Measurements from ENCODE around the gene MACROH2A2.

The MACROH2A2 gene

DNA sequence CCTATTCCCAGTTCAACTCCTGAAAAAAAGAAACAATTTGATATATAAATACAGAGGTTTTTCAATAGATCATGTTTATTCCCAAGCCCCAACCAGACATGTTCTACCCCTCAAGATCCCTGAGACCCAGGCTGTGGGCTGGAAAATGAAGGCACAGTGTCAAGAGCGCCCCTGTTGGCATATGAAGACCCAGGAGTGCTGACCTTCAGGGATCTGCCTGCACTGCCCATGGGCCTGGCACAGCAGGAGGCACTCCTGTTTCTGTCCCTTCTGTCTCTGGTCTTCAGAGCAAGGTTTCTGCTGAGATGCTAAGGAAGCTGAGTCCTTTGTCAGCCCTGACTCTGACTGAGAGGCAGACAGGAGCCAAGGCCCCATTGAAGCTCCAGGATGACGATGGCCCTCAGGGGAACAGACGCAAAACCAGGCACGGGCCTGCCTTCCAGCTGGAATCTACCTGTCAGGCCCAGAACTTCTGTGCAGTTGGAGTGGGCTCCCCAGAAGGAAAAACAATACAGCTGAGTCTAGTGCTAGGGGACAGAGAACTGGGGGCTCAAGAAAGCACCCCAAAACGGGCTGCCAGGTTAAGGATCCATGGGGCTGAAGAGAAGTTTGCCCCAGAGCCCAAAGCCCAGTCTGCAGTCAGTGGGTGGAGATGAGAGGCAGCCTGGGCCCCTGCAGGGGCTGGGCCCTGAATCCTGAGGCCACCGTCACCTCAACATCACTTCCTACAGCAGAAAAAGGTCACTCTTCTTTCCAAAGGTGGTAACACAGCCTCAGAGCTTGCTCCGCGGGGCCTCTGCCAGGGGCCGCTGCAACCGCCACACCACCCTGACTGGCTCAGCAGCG, 86.7 kb downstream of the MACROH2A2 start:
- Histone ChIP-seq H3K27ac (ENCODE audit: low read depth, low read length) (no peak overlapping the region), H3K79me2 (ENCODE audit: control insufficient read depth, insufficient read depth, low read length, unreplicated experiment) (peaks cover 2% of the 10 kb centered on the region), H3K27me3 (ENCODE audit: insufficient read depth, low read length) (no peaks in the 10 kb centered on the region), H3K4me1 (ENCODE audit: control insufficient read depth, insufficient read depth, low read length, unreplicated experiment) (peaks cover under 1% of the 10 kb centered on the region), H3K4me3 (ENCODE audit: low read depth, low read length) (no peak overlapping the region), H2AFZ (ENCODE audit: low read length, unreplicated experiment) (no peak overlapping the region), H3K36me3 (ENCODE audit: insufficient read depth, low read length) (no peaks in the 10 kb centered on the region)

DNA sequence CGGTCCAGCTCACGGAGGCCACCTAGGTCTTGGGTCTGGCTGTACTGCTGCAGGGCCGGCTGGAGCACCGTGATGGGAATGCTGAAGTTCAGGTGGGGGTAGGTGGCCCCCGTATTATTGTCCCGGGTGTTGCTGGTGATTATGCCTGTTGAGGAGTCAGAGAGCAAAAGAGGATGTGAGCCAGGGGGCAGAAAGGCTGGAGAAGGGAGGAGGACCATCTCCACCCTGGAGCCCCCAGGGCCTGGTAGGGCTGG, 87.3 kb downstream of the MACROH2A2 start:
- H3K79me2 ChIP-seq (ENCODE audit: control insufficient read depth, insufficient read depth, low read length, unreplicated experiment): peaks cover 6% of the 10 kb centered on the region
- H3K27me3 ChIP-seq (ENCODE audit: insufficient read depth, low read length): no peaks in the 10 kb centered on the region
- H3K36me3 ChIP-seq (ENCODE audit: insufficient read depth, low read length): no peaks in the 10 kb centered on the region
- H3K4me3 ChIP-seq (ENCODE audit: low read depth, low read length): no peak overlapping the region
- H3K27ac ChIP-seq (ENCODE audit: low read depth, low read length): no peak overlapping the region
- H2AFZ ChIP-seq (ENCODE audit: low read length, unreplicated experiment): no peak overlapping the region
- peaks cover 6% of the 10 kb centered on the region for H3K4me1 ChIP-seq (ENCODE audit: control insufficient read depth, insufficient read depth, low read length, unreplicated experiment)

DNA sequence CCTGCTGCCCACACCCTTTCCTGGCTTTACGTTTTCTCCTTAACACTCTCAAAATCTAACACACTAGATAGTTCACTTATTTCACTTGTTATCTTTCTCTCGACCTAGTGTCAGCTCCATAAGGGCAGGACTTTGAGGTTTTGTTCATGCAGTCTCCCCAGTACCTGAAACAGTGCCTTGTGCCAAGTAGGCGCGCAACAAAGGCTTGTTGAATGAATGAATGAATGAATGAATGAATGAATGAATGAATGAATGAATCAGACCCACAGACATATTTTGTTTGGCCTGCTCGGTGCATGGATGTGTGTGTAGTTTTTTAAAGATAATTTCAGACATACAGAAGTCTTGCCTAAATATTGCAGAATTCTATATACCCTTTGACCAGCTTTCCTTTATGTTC, 87.7 kb downstream of the MACROH2A2 start:
- no peak overlapping the region for H3K4me3 ChIP-seq (ENCODE audit: low read depth, low read length)
- peaks cover 6% of the 10 kb centered on the region for H3K79me2 ChIP-seq (ENCODE audit: control insufficient read depth, insufficient read depth, low read length, unreplicated experiment)
- no peaks in the 10 kb centered on the region for H3K36me3 ChIP-seq (ENCODE audit: insufficient read depth, low read length)
- no peak overlapping the region for H3K27ac ChIP-seq (ENCODE audit: low read depth, low read length)
- H3K27me3 ChIP-seq (ENCODE audit: insufficient read depth, low read length): no peaks in the 10 kb centered on the region
- H2AFZ ChIP-seq (ENCODE audit: low read length, unreplicated experiment): no peak overlapping the region
- peaks cover 8% of the 10 kb centered on the region for H3K4me1 ChIP-seq (ENCODE audit: control insufficient read depth, insufficient read depth, low read length, unreplicated experiment)

DNA sequence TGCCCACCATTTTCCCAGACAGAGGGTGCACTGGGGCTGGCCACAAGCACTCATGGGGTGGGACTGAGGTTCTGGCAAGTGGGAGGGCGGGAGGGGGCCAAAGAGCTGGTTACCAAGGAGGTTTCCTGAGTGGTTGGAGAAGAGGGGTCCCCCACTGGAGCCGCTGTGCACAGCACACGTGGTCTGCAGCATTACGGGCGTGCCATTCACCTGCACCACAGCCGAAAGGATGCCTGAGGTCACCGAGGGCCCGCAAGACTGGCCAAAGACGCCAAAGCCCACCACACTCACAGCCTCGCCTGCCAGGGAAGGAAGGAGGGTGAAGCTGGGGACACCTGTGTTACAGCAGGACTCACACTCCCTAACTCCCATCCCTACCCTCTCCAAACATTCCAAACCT, 89.9 kb downstream of the MACROH2A2 start:
- Histone ChIP-seq H2AFZ (ENCODE audit: low read length, unreplicated experiment) (no peak overlapping the region), H3K4me3 (ENCODE audit: low read depth, low read length) (no peak overlapping the region), H3K27me3 (ENCODE audit: insufficient read depth, low read length) (no peaks in the 10 kb centered on the region), H3K36me3 (ENCODE audit: insufficient read depth, low read length) (no peaks in the 10 kb centered on the region), H3K4me1 (ENCODE audit: control insufficient read depth, insufficient read depth, low read length, unreplicated experiment) (peaks cover 13% of the 10 kb centered on the region), H3K27ac (ENCODE audit: low read depth, low read length) (no peak overlapping the region), H3K79me2 (ENCODE audit: control insufficient read depth, insufficient read depth, low read length, unreplicated experiment) (peaks cover 6% of the 10 kb centered on the region)

DNA sequence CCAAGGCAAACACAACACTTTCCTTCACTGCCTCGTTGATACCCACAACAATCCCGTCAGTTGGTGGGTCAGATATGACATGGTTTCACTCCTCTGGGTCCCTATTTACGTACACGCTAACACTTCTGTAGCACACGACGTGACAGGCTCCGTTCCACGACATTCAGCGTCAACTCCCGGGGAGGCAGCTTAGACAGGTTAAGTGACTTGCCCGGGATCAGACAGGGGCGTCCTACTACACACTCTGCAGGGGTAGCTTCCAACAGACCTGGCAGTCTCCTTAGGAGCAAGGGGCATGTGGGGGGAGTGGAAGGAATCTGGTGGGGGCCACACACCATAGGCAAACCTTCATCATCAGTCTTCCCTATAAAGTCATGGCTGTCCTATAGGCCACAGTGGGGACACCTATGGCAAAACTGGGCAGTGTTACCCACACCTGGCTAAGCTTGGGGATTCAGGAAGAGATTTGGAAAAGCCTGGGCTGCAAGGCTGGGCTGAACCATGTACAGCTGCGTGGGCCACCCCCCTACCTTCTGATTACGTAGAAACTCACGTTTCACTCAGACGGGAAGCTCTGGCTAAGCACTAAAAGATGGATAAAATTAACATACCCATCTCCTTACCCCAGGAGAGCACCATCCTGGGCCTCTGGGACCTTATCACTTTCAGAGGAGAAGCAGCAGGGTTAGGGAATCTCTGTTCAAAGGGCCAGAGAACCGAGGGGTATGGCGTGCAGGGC, 91.9 kb downstream of the MACROH2A2 start:
- no peaks in the 10 kb centered on the region for H3K27me3 ChIP-seq (ENCODE audit: insufficient read depth, low read length)
- H3K27ac ChIP-seq (ENCODE audit: low read depth, low read length): no peak overlapping the region
- peaks cover 7% of the 10 kb centered on the region for H3K79me2 ChIP-seq (ENCODE audit: control insufficient read depth, insufficient read depth, low read length, unreplicated experiment)
- H3K4me3 ChIP-seq (ENCODE audit: low read depth, low read length): peak overlapping the region; percentile 85
- no peak overlapping the region for H2AFZ ChIP-seq (ENCODE audit: low read length, unreplicated experiment)
- H3K4me1 ChIP-seq (ENCODE audit: control insufficient read depth, insufficient read depth, low read length, unreplicated experiment): peaks cover 14% of the 10 kb centered on the region
- no peaks in the 10 kb centered on the region for H3K36me3 ChIP-seq (ENCODE audit: insufficient read depth, low read length)

DNA sequence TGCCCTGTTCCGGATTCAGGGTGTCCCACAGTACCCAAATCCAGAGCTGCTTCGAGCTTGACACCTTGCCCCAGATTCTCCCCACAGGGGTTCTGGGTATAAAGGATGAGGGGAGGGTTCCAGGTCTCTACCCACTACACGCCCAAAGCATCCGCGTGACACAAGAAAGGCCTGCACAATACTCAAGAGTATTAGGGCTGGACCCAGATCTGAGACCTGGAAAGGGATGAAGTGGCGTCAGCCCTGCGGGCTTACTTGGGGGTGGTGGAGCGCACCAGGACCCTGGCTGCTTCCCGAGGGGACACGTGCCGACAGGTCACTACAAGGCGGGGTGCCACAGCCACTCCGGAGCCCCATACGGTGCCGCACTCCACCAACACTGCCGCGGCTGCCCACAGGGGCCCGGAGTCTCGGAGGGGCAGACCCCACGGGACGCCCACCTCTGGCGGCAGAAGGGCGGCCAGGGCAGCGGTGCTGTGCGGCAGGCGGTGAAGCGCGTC, 92.6 kb downstream of the MACROH2A2 start:
- no peaks in the 10 kb centered on the region for H3K36me3 ChIP-seq (ENCODE audit: insufficient read depth, low read length)
- peak overlapping the region; percentile 71; the same call in 1 of the 2 replicates for H3K27ac ChIP-seq (ENCODE audit: low read depth, low read length)
- no peaks in the 10 kb centered on the region for H3K27me3 ChIP-seq (ENCODE audit: insufficient read depth, low read length)
- H2AFZ ChIP-seq (ENCODE audit: low read length, unreplicated experiment): peak overlapping the region; percentile 53
- peak overlapping the region; percentile 85 for H3K4me3 ChIP-seq (ENCODE audit: low read depth, low read length)
- H3K79me2 ChIP-seq (ENCODE audit: control insufficient read depth, insufficient read depth, low read length, unreplicated experiment): peaks cover 12% of the 10 kb centered on the region
- peaks cover 14% of the 10 kb centered on the region for H3K4me1 ChIP-seq (ENCODE audit: control insufficient read depth, insufficient read depth, low read length, unreplicated experiment)

DNA sequence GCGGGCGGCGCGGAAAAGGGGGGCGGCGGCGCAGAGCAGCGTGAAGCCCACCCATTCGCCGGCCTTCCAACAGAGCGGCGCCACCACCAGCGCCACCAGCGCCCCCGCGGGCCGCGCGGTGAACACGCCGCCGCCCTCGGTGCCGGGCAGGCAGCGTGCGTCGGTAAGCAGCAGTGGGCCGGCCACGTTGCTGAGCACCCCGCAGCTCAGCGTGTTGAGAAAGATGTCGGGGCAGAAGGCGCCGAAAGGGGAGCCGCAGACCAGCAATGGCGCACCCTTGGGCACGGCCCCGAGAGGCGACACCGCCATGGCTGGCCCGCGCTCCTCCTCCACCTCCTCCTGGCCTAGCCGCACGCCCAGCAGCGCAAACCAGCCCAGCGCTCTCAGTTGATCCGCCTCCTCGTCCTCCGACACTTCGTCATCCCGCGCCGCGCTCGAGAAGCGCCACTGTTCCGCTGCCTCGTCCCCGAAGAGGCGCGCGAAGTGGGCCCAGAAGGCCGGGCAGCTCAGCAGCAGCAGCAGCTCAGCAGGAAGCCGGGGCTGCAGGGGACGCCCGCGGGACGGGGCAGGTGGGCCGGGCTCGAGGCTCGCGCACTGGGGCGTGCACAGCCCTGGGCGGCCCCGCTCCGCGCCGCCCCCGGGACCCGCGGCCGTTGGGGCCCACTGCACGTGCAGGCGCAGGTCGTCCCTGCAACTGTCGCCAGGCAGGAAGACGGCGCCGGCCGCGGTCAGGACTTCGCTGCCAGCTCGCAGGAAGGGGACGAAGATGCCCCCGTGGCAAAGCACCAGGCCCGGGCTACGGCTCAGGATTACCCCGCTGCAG, 93.2 kb downstream of the MACROH2A2 start:
- Histone ChIP-seq H3K4me1 (ENCODE audit: control insufficient read depth, insufficient read depth, low read length, unreplicated experiment) (peaks cover 14% of the 10 kb centered on the region), H3K27ac (ENCODE audit: low read depth, low read length) (peak overlapping the region; percentile 71), H3K79me2 (ENCODE audit: control insufficient read depth, insufficient read depth, low read length, unreplicated experiment) (peaks cover 12% of the 10 kb centered on the region), H2AFZ (ENCODE audit: low read length, unreplicated experiment) (peak overlapping the region; percentile 67), H3K36me3 (ENCODE audit: insufficient read depth, low read length) (no peaks in the 10 kb centered on the region), H3K4me3 (ENCODE audit: low read depth, low read length) (peak overlapping the region; percentile 85), H3K27me3 (ENCODE audit: insufficient read depth, low read length) (no peaks in the 10 kb centered on the region)

DNA sequence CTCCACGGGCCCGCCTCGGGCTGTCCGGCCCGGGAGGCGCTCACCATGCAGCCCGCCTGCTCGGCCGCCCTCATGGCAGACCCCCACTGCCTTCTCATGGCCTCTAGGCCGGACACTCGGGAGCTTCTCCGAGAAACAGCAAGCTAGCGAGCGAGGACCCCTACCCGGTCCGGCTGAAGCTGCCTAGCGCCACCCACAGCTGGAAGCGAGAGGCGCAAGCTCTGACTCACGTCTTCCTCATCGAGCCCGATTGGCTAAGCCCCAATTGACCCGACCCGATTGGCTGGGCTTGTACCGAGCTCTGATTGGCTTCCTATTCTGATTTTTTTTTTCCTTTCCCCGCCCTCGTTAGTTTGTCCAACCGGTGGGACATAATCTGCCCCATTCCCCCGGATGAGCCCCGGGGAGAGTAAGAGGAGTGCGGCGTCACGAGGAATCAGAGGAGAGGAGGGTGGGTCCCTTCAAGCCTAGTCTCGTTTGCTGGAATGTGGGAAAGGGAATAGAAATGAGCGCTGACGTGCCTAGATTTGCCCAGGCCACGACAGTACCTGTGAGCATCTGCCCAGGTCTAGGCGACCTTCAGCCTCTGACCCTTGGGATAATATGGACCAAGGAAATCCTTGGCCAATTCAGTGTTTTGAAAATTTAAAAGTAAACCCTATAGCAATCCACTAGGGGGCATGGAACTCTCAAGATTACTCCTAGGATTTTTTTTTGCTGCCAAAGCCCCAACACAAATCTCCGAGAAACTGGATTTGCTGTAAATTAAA, 94.0 kb downstream of the MACROH2A2 start, which contains the start of gene TYSND1:
TYSND1 (minus strand) TSS at position 212 of the 770 bp plus-strand sequence; CDS start at position 98, 114 bp downstream.
- Histone ChIP-seq H3K27me3 (ENCODE audit: insufficient read depth, low read length) (no peaks in the 10 kb centered on the region), H3K27ac (ENCODE audit: low read depth, low read length) (peak within 1 kb of the TSS; percentile 71), H3K4me1 (ENCODE audit: control insufficient read depth, insufficient read depth, low read length, unreplicated experiment) (peaks cover 14% of the 10 kb centered on the region), H3K36me3 (ENCODE audit: insufficient read depth, low read length) (peaks cover 4% of the 10 kb centered on the region; the same call in 1 of the 2 replicates), H2AFZ (ENCODE audit: low read length, unreplicated experiment) (peak within 1 kb of the TSS; percentile 67), H3K4me3 (ENCODE audit: low read depth, low read length) (peak within 1 kb of the TSS; percentile 85), H3K79me2 (ENCODE audit: control insufficient read depth, insufficient read depth, low read length, unreplicated experiment) (peaks cover 17% of the 10 kb centered on the region)

DNA sequence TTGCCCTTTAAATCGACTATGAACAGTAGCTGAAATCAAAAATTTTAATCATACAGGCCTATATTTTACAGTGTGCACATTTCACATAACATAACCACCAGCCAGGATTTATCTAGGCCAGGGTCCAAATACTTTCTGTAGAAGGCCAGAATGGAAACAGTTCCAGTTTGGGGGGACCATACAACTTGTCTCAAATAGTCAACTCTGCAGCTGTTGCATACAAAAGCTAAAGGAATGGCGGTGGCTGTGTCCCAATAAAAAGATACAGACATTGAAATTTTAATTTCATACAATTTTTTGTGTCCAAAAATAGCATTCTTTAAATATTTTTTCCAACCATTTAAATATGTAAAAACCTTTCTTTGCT, 94.6 kb downstream of the MACROH2A2 start:
- H3K27me3 ChIP-seq (ENCODE audit: insufficient read depth, low read length): no peaks in the 10 kb centered on the region
- peak overlapping the region; percentile 85 for H3K4me3 ChIP-seq (ENCODE audit: low read depth, low read length)
- peaks cover 14% of the 10 kb centered on the region for H3K4me1 ChIP-seq (ENCODE audit: control insufficient read depth, insufficient read depth, low read length, unreplicated experiment)
- peaks cover 20% of the 10 kb centered on the region for H3K79me2 ChIP-seq (ENCODE audit: control insufficient read depth, insufficient read depth, low read length, unreplicated experiment)
- peaks cover 8% of the 10 kb centered on the region; the same call in 1 of the 2 replicates for H3K36me3 ChIP-seq (ENCODE audit: insufficient read depth, low read length)
- peak overlapping the region; percentile 64 for H3K27ac ChIP-seq (ENCODE audit: low read depth, low read length)
- no peak overlapping the region for H2AFZ ChIP-seq (ENCODE audit: low read length, unreplicated experiment)

DNA sequence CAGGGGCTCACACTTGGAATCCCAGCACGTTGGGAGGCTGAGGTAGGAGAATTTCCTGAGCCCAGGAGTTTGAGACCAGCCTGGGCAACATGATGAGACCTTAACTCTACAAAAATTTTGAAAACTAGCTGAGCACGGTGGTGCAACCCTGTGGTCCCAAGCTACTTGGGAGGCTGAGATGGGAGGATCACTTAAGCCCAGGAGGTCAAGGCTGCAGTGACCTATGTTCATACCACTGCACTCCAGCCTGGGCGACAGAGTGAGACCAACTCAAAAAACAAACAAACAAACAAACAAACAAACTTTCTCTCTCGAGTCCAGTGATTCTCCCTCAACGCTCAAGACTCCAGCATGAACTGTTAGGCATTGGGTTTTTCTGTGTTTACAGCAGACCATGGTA, 95.9 kb downstream of the MACROH2A2 start:
- Histone ChIP-seq H3K4me1 (ENCODE audit: control insufficient read depth, insufficient read depth, low read length, unreplicated experiment) (peaks cover 14% of the 10 kb centered on the region), H3K27me3 (ENCODE audit: insufficient read depth, low read length) (no peaks in the 10 kb centered on the region), H3K27ac (ENCODE audit: low read depth, low read length) (peak overlapping the region; percentile 12; the same call in 1 of the 2 replicates), H3K4me3 (ENCODE audit: low read depth, low read length) (no peak overlapping the region), H2AFZ (ENCODE audit: low read length, unreplicated experiment) (no peak overlapping the region), H3K36me3 (ENCODE audit: insufficient read depth, low read length) (peaks cover 21% of the 10 kb centered on the region), H3K79me2 (ENCODE audit: control insufficient read depth, insufficient read depth, low read length, unreplicated experiment) (peaks cover 30% of the 10 kb centered on the region)
